ENCODE measurements around the gene RGS10.

Gene RGS10

GRCh38 chr10:119494236-119495020 is 48.1 kb downstream of the RGS10 start:
- DNase-seq: peak; percentile 6

- no peak for DNase-seq
Observed at GRCh38 chr10:119493155-119493554, 49.4 kb downstream of the RGS10 start.

- DNase-seq: no peak
Observed at GRCh38 chr10:119491966-119492757, 50.4 kb downstream of the RGS10 start.

- no peak for DNase-seq
Observed at GRCh38 chr10:119489991-119490326, 52.6 kb downstream of the RGS10 start.

- DNase-seq: no peak
Observed at GRCh38 chr10:119488675-119489074, 53.8 kb downstream of the RGS10 start.

- no peak for DNase-seq
Observed at GRCh38 chr10:119483839-119484238, 58.7 kb downstream of the RGS10 start.

- DNase-seq: no peak
Observed at GRCh38 chr10:119483001-119483400, 59.5 kb downstream of the RGS10 start.

GRCh38 chr10:119481781-119482426 is 60.6 kb downstream of the RGS10 start:
- DNase-seq: no peak

GRCh38 chr10:119480667-119481066 is 61.9 kb downstream of the RGS10 start:
- DNase-seq: no peak

- DNase-seq: no peak
Observed at GRCh38 chr10:119479532-119479931, 63.0 kb downstream of the RGS10 start.

- no peak for DNase-seq
Observed at GRCh38 chr10:119478811-119479341, 63.6 kb downstream of the RGS10 start.

- no peak for DNase-seq
Observed at GRCh38 chr10:119478111-119478802, 64.3 kb downstream of the RGS10 start.

- DNase-seq: no peak
Observed at GRCh38 chr10:119477444-119477843, 65.1 kb downstream of the RGS10 start.

GRCh38 chr10:119474606-119475005 is 67.9 kb downstream of the RGS10 start:
- DNase-seq: no peak

GRCh38 chr10:119473771-119474170 is 68.7 kb downstream of the RGS10 start:
- DNase-seq: no peak

- no peak for DNase-seq
Observed at GRCh38 chr10:119470920-119471702, 71.4 kb downstream of the RGS10 start.

- no peak for DNase-seq
Observed at GRCh38 chr10:119469846-119470245, 72.7 kb downstream of the RGS10 start.

GRCh38 chr10:119469325-119469707 is 73.2 kb downstream of the RGS10 start:
- no peak for DNase-seq

- no peak for DNase-seq
Observed at GRCh38 chr10:119468542-119469324, 73.8 kb downstream of the RGS10 start.

GRCh38 chr10:119466655-119467054 is 75.9 kb downstream of the RGS10 start:
- DNase-seq: no peak

- DNase-seq: no peak
Observed at GRCh38 chr10:119466076-119466475, 76.4 kb downstream of the RGS10 start.

Measured in DMS79 (cell line).